DMS 273 treated with DMSO at 0.1 percent for 48 hours (cell line): ENCODE results near the gene PLA2G15.

Source experiments
- DNase-seq: peaks from one replicate; lab custom pipeline; 2025; lab: John Stamatoyannopoulos, UW

Gene PLA2G15

GRCh38 chr16:68298907-68299561 lies 53.9 kb downstream of the PLA2G15 start:
- DNase-seq, result no peak

GRCh38 chr16:68299571-68300453 lies 54.6 kb downstream of the PLA2G15 start:
- DNase-seq, result no peak

GRCh38 chr16:68300734-68301459 lies 55.7 kb downstream of the PLA2G15 start:
- no peak for DNase-seq

GRCh38 chr16:68306633-68307032 lies 61.5 kb downstream of the PLA2G15 start:
- no peak for DNase-seq

- DNase-seq, result no peak
Observed at GRCh38 chr16:68309799-68310198, 64.6 kb downstream of the PLA2G15 start.

- DNase-seq, result no peak
Observed at GRCh38 chr16:68310437-68310773, 65.2 kb downstream of the PLA2G15 start.
